Vagina (tissue), 2 donors: Measurements from ENCODE around the gene KLHL13.
"Not testable (repeated sequence)": the region's sequence is repeated elsewhere in the genome, so short reads cannot be mapped to it uniquely, and the experiment has no call there.

Source experiments
- POLR2A ChIP-seq, 2 donors: fragments of 450-650 bp; IDR thresholded peaks; one replicate each; pipeline ENCODE4 v1.6.1; 2017; ENCODE audit warnings: antibody characterized with exemption in 2 of 2, mild to moderate bottlenecking in 2 of 2, moderate library complexity in 2 of 2
- TF ChIP-seq, protein P1 (sequence below), 3 experiments: fragments of 450-650 bp in 2 of 3; fragments of 200-600 bp in 1 of 3; sonication (generic) in 1 of 3; IDR thresholded peaks; one replicate each; pipeline ENCODE4 v1.5.1; 2017 to 2019; ENCODE audit warnings: antibody characterized with exemption in 3 of 3, mild to moderate bottlenecking in 2 of 3, moderate library complexity in 2 of 3

- TF ChIP-seq, protein P1, sequence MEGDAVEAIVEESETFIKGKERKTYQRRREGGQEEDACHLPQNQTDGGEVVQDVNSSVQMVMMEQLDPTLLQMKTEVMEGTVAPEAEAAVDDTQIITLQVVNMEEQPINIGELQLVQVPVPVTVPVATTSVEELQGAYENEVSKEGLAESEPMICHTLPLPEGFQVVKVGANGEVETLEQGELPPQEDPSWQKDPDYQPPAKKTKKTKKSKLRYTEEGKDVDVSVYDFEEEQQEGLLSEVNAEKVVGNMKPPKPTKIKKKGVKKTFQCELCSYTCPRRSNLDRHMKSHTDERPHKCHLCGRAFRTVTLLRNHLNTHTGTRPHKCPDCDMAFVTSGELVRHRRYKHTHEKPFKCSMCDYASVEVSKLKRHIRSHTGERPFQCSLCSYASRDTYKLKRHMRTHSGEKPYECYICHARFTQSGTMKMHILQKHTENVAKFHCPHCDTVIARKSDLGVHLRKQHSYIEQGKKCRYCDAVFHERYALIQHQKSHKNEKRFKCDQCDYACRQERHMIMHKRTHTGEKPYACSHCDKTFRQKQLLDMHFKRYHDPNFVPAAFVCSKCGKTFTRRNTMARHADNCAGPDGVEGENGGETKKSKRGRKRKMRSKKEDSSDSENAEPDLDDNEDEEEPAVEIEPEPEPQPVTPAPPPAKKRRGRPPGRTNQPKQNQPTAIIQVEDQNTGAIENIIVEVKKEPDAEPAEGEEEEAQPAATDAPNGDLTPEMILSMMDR (IDR thresholded peaks at IDR 0.05) = not testable (repeated sequence)
- not testable (repeated sequence) for TF ChIP-seq POLR2A (IDR thresholded peaks at IDR 0.05)
These were observed 177.3 kb downstream of the KLHL13 start for GRCh38 chrX:117939296-117939695.
